HCT116 (cell line): Measurements from ENCODE around the gene FOXF1. TPM values are rescaled to one million over a fixed set of nuclear protein-coding genes. Genes with fewer than 3 reads are reported as not detected.

ENCODE experiments used
- ATAC-seq: fragments of 200-7000 bp; cut with Tn5 transposase; 2 replicates; pipeline ENCODE4 v1.9.1; 2020; ENCODE audit warnings: mild to moderate bottlenecking, moderate library complexity
- BruUV-seq: library from RNA; stranded (reverse); fragments of 400-500 nt; replicated peaks from 2 replicates; lab custom pipeline; 2021; lab: Mats Ljungman, UMichigan
- CTCF ChIA-PET: fragments of 300-600 bp; sonication (Branson Sonifier 250); formaldehyde crosslinking; loops from one replicate; lab custom pipeline; 2021; ENCODE audit warnings: antibody characterized with exemption; lab: Charles Lee
- POLR2A ChIA-PET: fragments of 300-600, 350-600 bp; sonication (Branson Sonifier 250); formaldehyde crosslinking; loops from one replicate; lab custom pipeline; 2021; ENCODE audit warnings: antibody characterized with exemption; lab: Charles Lee
- RAD21 ChIA-PET, 2 experiments: fragments of 300-600 bp; sonication (Branson Sonifier 250); formaldehyde crosslinking; loops; one replicate each; lab custom pipeline; 2023; ENCODE audit warnings: low total read pairs in 2 of 2; ENCODE audit not compliant: uncharacterized antibody in 2 of 2, unreplicated experiment in 2 of 2, low non-redundant PET in 1 of 2; lab: Charles Lee
- DNase-seq: peaks from one replicate; pipeline ENCODE4 v3.0.0-alpha.2; 2010; ENCODE audit warnings: low read depth, low spot score
- H2AFZ ChIP-seq: fragments of 200-600 bp; shearing (Covaris generic), sonication (generic); 2 replicates; pipeline ENCODE4 v1.6.1; 2017; ENCODE audit warnings: low read depth, mixed run types, mixed read lengths, antibody characterized with exemption, low read length; ENCODE audit not compliant: poor library complexity, severe bottlenecking
- H3K27ac ChIP-seq: 2 replicates; pipeline ENCODE4 v1.5.1; 2012; ENCODE audit warnings: low read depth, low read length
- H3K27me3 ChIP-seq: fragments of 200-600 bp; sonication (generic); 2 replicates; pipeline ENCODE4 v1.6.1; 2016; ENCODE audit warnings: mixed run types, low read length, mixed read lengths; ENCODE audit not compliant: insufficient read depth
- H3K36me3 ChIP-seq, 2 experiments: fragments of 200-500 bp in 1 of 2; fragments of 200-600 bp in 1 of 2; sonication (Bioruptor generic) in 1 of 2; sonication (generic) in 1 of 2; 2 replicates each; pipeline versions ENCODE4 v1.5.1 to v1.6.1; 2014 to 2016; ENCODE audit warnings: low read length in 2 of 2, inconsistent platforms in 1 of 2, mixed read lengths in 1 of 2, mixed run types in 1 of 2; ENCODE audit not compliant: insufficient read depth in 2 of 2, control insufficient read depth in 1 of 2
- H3K4me1 ChIP-seq, 2 experiments: fragments of 200-600 bp in 1 of 2; sonication (generic) in 1 of 2; 2 replicates each; pipeline versions ENCODE4 v1.5.1 to v1.6.1; 2012 to 2017; ENCODE audit warnings: low read length in 2 of 2, inconsistent platforms in 1 of 2, mild to moderate bottlenecking in 1 of 2, mixed read lengths in 1 of 2, mixed run types in 1 of 2, moderate library complexity in 1 of 2; ENCODE audit not compliant: insufficient read depth in 2 of 2, control insufficient read depth in 1 of 2
- H3K4me2 ChIP-seq: fragments of 200-600 bp; sonication (generic); 2 replicates; pipeline ENCODE4 v1.6.1; 2017; ENCODE audit warnings: mixed run types, low read length, mixed read lengths
- H3K4me3 ChIP-seq, 2 experiments: fragments of 200-600 bp in 1 of 2; sonication (generic) in 1 of 2; replicated peaks in 1 of 2; 2 replicates each; pipeline ENCODE4 v1.5.1; 2011 to 2016; ENCODE audit warnings: low read length in 2 of 2, control low read depth in 1 of 2, low read depth in 1 of 2, mild to moderate bottlenecking in 1 of 2, mixed read lengths in 1 of 2, mixed run types in 1 of 2
- H3K79me2 ChIP-seq: fragments of 200-600 bp; sonication (generic); 2 replicates; pipeline ENCODE4 v1.6.1; 2017; ENCODE audit warnings: mild to moderate bottlenecking, mixed run types, low read length, moderate library complexity, mixed read lengths; ENCODE audit not compliant: insufficient read depth
- H3K9ac ChIP-seq: fragments of 200-600 bp; sonication (generic); 2 replicates; pipeline ENCODE4 v1.6.1; 2016; ENCODE audit warnings: low read length, mixed read lengths
- H3K9me2 ChIP-seq: fragments of 200-600 bp; sonication (generic), shearing (Covaris generic); 2 replicates; pipeline ENCODE4 v1.6.1; 2017; ENCODE audit warnings: mixed run types, mild to moderate bottlenecking, moderate library complexity; ENCODE audit not compliant: insufficient read depth
- H3K9me3 ChIP-seq, 2 experiments: fragments of 200-500 bp in 1 of 2; fragments of 200-600 bp in 1 of 2; sonication (Bioruptor generic) in 1 of 2; sonication (generic) in 1 of 2; 2 replicates each; pipeline ENCODE4 v1.6.1; 2014 to 2017; ENCODE audit warnings: low read length in 2 of 2, mixed read lengths in 2 of 2, inconsistent platforms in 1 of 2, low read depth in 1 of 2, mild to moderate bottlenecking in 1 of 2, mixed run types in 1 of 2, moderate library complexity in 1 of 2; ENCODE audit not compliant: control insufficient read depth in 1 of 2, insufficient read depth in 1 of 2
- H4K20me1 ChIP-seq: fragments of 200-600 bp; sonication (generic), shearing (Covaris generic); 2 replicates; pipeline ENCODE4 v1.6.1; 2017; ENCODE audit warnings: mixed run types, mild to moderate bottlenecking, moderate library complexity; ENCODE audit not compliant: insufficient read depth
- ATF3 ChIP-seq: IDR thresholded peaks from 2 replicates; pipeline ENCODE4 v1.6.1; 2012
- EGR1 ChIP-seq: IDR thresholded peaks from 2 replicates; pipeline ENCODE4 v1.6.1; 2012; ENCODE audit warnings: low read depth
- ELF1 ChIP-seq: IDR thresholded peaks from 2 replicates; pipeline ENCODE4 v1.6.1; 2012; ENCODE audit warnings: low read depth, borderline replicate concordance
- EZH2phosphoT487 ChIP-seq: fragments of 200-600 bp; IDR thresholded peaks from 2 replicates; pipeline ENCODE4 v1.6.1; 2018; ENCODE audit warnings: antibody characterized with exemption, borderline replicate concordance
- FOSL1 ChIP-seq: IDR thresholded peaks from 2 replicates; pipeline ENCODE4 v1.6.1; 2012; ENCODE audit warnings: low read depth
- JUND ChIP-seq: IDR thresholded peaks from 2 replicates; pipeline ENCODE4 v1.6.1; 2012
- MAX ChIP-seq: IDR thresholded peaks from 2 replicates; pipeline ENCODE4 v1.6.1; 2012
- POLR2A ChIP-seq: IDR thresholded peaks from 2 replicates; pipeline ENCODE4 v1.7.0; 2011; ENCODE audit warnings: borderline replicate concordance; ENCODE audit not compliant: insufficient read depth, insufficient read length; ENCODE audit errors: extremely low read depth
- POLR2AphosphoS5 ChIP-seq: IDR thresholded peaks from 2 replicates; pipeline ENCODE4 v1.6.1; 2011; ENCODE audit warnings: mild to moderate bottlenecking, low read depth, low read length, moderate library complexity
- RAD21 ChIP-seq: IDR thresholded peaks from 2 replicates; pipeline ENCODE4 v1.6.1; 2012; ENCODE audit warnings: low read depth, mild to moderate bottlenecking
- REST ChIP-seq: IDR thresholded peaks from 2 replicates; pipeline ENCODE4 v1.6.1; 2012; ENCODE audit warnings: low read depth
- SIN3A ChIP-seq: IDR thresholded peaks from 2 replicates; pipeline ENCODE4 v1.6.1; 2012; ENCODE audit warnings: low read depth
- SRF ChIP-seq: IDR thresholded peaks from 2 replicates; pipeline ENCODE4 v1.6.1; 2012; ENCODE audit warnings: low read depth
- TCF7L2 ChIP-seq: IDR thresholded peaks from 2 replicates; pipeline ENCODE4 v1.7.0; 2011; ENCODE audit warnings: borderline replicate concordance, inconsistent platforms; ENCODE audit not compliant: insufficient read depth, insufficient read length; ENCODE audit errors: extremely low read depth
- YY1 ChIP-seq: IDR thresholded peaks from 2 replicates; pipeline ENCODE4 v1.6.1; 2011; ENCODE audit warnings: low read length, low read depth, moderate library complexity, mild to moderate bottlenecking; ENCODE audit not compliant: insufficient replicate concordance; ENCODE audit errors: extremely low read depth
- ZFX ChIP-seq: fragments of 450-650 bp; IDR thresholded peaks from 2 replicates; pipeline ENCODE4 v1.6.1; 2017
- ZNF274 ChIP-seq: fragments of 200-500 bp; sonication (Bioruptor generic); IDR thresholded peaks from 2 replicates; pipeline ENCODE4 v1.6.1; 2014; ENCODE audit warnings: mild to moderate bottlenecking, low read depth, low read length, inconsistent platforms
- intact Hi-C: fragments of 100-400 bp; cut with micrococcal nuclease; formaldehyde crosslinking; loops from 2 replicates; pipeline ENCODE4 v1.10.0; 2022
- total RNA-seq: library from RNA; stranded (reverse); gene quantifications from one replicate; pipeline ENCODE4 v1.2.1, GENCODE V29; 2021; ENCODE audit not compliant: unreplicated experiment

The FOXF1 gene
- total RNA-seq, 1 experiment from 2014 or later = 2.4 TPM

GRCh38 chr16:86480444-86480843, 29.9 kb upstream of the FOXF1 start:
- no peak for DNase-seq
- Histone ChIP-seq H3K36me3 (no peaks in the 10 kb centered on the region), H3K27me3 (peaks cover 32% of the 10 kb centered on the region; the same call in 1 of the 2 replicates), H3K9ac (no peak overlapping the region), H3K9me3 (peaks cover 6 to 14% of the 10 kb centered on the region in 2 experiments; a peak in 2 of 4 replicates), H4K20me1 (no peaks in the 10 kb centered on the region), H3K9me2 (no peaks in the 10 kb centered on the region), H3K4me2 (no peak overlapping the region), H3K79me2 (no peaks in the 10 kb centered on the region), H2AFZ (no peak overlapping the region), H3K4me3 (no peak overlapping the region), H3K27ac (no peak overlapping the region), H3K4me1 (peaks cover 8 to 18% of the 10 kb centered on the region in 2 experiments; a peak in 3 of 4 replicates)
- no TSS peak for BruUV-seq
- POLR2A ChIA-PET = interaction anchor here (0.5 kb wide), 1 partner anchor 72 kb away, joined by 3 read pairs; no protein-coding TSS in a partner anchor
- ATAC-seq = no peak
- RAD21 ChIA-PET = no interaction called here
- CTCF ChIA-PET = interaction anchor here (1.4 kb wide), 1 partner anchor 37 kb away, joined by 3 read pairs; no protein-coding TSS in a partner anchor
- TF ChIP-seq FOSL1 = no peak
- no peak for TF ChIP-seq YY1
- no peak for TF ChIP-seq ATF3
- TF ChIP-seq RAD21 = no peak
- TF ChIP-seq JUND = no peak
- no peak for TF ChIP-seq SRF
- no peak for TF ChIP-seq ELF1
- TF ChIP-seq ZFX = no peak
- no peak for TF ChIP-seq ZNF274
- TF ChIP-seq POLR2AphosphoS5 = no peak
- no peak for TF ChIP-seq MAX
- TF ChIP-seq EZH2phosphoT487 = no peak
- no peak for TF ChIP-seq EGR1
- no peak for TF ChIP-seq TCF7L2
- no peak for TF ChIP-seq SIN3A
- no peak for TF ChIP-seq REST
- TF ChIP-seq POLR2A = no peak
- intact Hi-C loops = no loop called here
